HEK293T (cell line): ENCODE data around the gene ABI3BP.

Source experiments
- CTCF ChIA-PET: fragments of 350-600 bp; formaldehyde crosslinking; extraction: SDS; loops from one replicate; lab custom pipeline; 2021; ENCODE audit warnings: antibody characterized with exemption, inconsistent platforms; lab: Yijun Ruan, JAX
- POLR2A ChIA-PET: fragments of 350-600 bp; formaldehyde crosslinking; extraction: SDS; loops from one replicate; lab custom pipeline; 2020; ENCODE audit warnings: antibody characterized with exemption, inconsistent platforms; lab: Yijun Ruan, JAX
- DNase-seq: peaks from one replicate; pipeline ENCODE4 v3.0.0; 2012; ENCODE audit warnings: mixed read lengths; ENCODE audit errors: extremely low spot score
- ARNT ChIP-seq: fragments of 450-650 bp; IDR thresholded peaks from 2 replicates; pipeline ENCODE4 v1.6.1; 2017; ENCODE audit warnings: mild to moderate bottlenecking
- BHLHE40 ChIP-seq: fragments of 450-650 bp; IDR thresholded peaks from 2 replicates; pipeline ENCODE4 v1.6.1; 2016; ENCODE audit warnings: mild to moderate bottlenecking, moderate library complexity, borderline replicate concordance
- CTBP1 ChIP-seq: fragments of 450-650 bp; IDR thresholded peaks from 2 replicates; pipeline ENCODE4 v1.6.1; 2016; ENCODE audit warnings: borderline replicate concordance
- ELF4 ChIP-seq: fragments of 450-650 bp; IDR thresholded peaks from 2 replicates; pipeline ENCODE4 v1.6.1; 2017; ENCODE audit warnings: antibody characterized with exemption
- FOXA1 ChIP-seq: fragments of 450-650 bp; IDR thresholded peaks from 2 replicates; pipeline ENCODE4 v1.6.1; 2016; ENCODE audit warnings: mild to moderate bottlenecking
- FOXK2 ChIP-seq: fragments of 450-650 bp; IDR thresholded peaks from 2 replicates; pipeline ENCODE4 v1.6.1; 2016; ENCODE audit warnings: mild to moderate bottlenecking
- FOXM1 ChIP-seq: fragments of 450-650 bp; IDR thresholded peaks from 2 replicates; pipeline ENCODE4 v1.6.1; 2017; ENCODE audit warnings: mild to moderate bottlenecking, borderline replicate concordance
- HDGF ChIP-seq: fragments of 450-650 bp; IDR thresholded peaks from 2 replicates; pipeline ENCODE4 v1.6.1; 2017; ENCODE audit warnings: antibody characterized with exemption, borderline replicate concordance
- L3MBTL2 ChIP-seq: fragments of 450-650 bp; conservative IDR thresholded peaks from 2 replicates; pipeline ENCODE4 v1.6.1; 2016; ENCODE audit warnings: mild to moderate bottlenecking
- LEF1 ChIP-seq: fragments of 450-650 bp; IDR thresholded peaks from 2 replicates; pipeline ENCODE4 v1.6.1; 2017; ENCODE audit warnings: mild to moderate bottlenecking, borderline replicate concordance
- NFRKB ChIP-seq: fragments of 450-650 bp; IDR thresholded peaks from 2 replicates; pipeline ENCODE4 v1.6.1; 2016; ENCODE audit warnings: mild to moderate bottlenecking, moderate library complexity
- SP1 ChIP-seq: fragments of 450-650 bp; IDR thresholded peaks from 2 replicates; pipeline ENCODE4 v1.6.1; 2017
- SUZ12 ChIP-seq: fragments of 450-650 bp; IDR thresholded peaks from 2 replicates; pipeline ENCODE4 v1.6.1; 2016; ENCODE audit warnings: mild to moderate bottlenecking
- TARDBP ChIP-seq: fragments of 450-650 bp; IDR thresholded peaks from 2 replicates; pipeline ENCODE4 v1.6.1; 2016
- ZNF384 ChIP-seq: fragments of 450-650 bp; IDR thresholded peaks from 2 replicates; pipeline ENCODE4 v1.6.1; 2016
- TF ChIP-seq, protein P1 (sequence below): fragments of 450-650 bp; IDR thresholded peaks from 2 replicates; pipeline ENCODE4 v1.6.1; 2016

Gene ABI3BP

DNA sequence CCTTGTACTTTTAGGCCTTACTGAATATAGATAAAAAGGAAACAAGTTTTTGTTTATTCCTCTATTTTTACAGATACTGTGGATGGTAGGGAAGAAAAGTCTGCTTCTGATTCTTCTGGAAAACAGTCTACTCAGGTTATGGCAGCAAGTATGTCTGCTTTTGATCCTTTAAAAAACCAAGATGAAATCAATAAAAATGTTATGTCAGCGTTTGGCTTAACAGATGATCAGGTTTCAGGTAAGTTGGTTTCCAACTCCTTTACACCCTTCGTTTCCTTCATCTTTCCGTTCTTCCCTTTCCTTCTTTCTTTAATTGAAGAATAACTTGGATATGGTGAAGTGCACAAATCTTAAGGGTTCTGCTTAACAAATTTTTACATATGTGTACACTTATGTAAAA is 260.8 kb downstream of the ABI3BP start:
- DNase-seq: no peak
- POLR2A ChIA-PET: no interaction called here
- CTCF ChIA-PET: interaction anchor here (1.2 kb wide), 1 partner anchor 270 kb away, joined by 3 read pairs; no protein-coding TSS in a partner anchor
- TF ChIP-seq SUZ12 (no peak), TARDBP (no peak), HDGF (no peak), CTBP1 (no peak), ARNT (no peak), ZNF384 (no peak), NFRKB (no peak), SP1 (no peak)
- TF ChIP-seq, protein P1, sequence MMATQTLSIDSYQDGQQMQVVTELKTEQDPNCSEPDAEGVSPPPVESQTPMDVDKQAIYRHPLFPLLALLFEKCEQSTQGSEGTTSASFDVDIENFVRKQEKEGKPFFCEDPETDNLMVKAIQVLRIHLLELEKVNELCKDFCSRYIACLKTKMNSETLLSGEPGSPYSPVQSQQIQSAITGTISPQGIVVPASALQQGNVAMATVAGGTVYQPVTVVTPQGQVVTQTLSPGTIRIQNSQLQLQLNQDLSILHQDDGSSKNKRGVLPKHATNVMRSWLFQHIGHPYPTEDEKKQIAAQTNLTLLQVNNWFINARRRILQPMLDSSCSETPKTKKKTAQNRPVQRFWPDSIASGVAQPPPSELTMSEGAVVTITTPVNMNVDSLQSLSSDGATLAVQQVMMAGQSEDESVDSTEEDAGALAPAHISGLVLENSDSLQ: no peak

DNA sequence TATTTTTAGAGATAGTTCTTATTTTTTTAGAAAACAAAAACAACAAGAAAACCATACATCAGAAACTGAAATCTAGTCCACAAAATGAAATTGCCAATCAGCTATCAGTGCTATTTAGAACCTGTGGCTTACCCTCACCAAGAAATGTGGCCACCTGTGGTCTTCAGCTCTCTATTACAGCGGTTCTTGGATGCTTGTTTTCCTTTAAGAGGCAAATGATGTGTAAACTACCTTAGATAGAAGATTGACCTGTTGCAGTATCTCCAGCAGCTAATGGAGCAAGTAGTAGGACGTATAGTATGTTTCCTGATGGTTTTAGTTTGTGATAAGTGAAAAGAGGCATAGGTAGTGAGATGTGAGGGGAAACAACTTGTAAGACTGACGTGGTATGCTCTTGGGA is 262.7 kb downstream of the ABI3BP start:
- ChIA-PET POLR2A (no interaction called here), CTCF (no interaction called here)
- no peak for TF ChIP-seq TARDBP
- TF ChIP-seq SUZ12: no peak
- TF ChIP-seq NFRKB: no peak
- no peak for TF ChIP-seq FOXK2
- no peak for TF ChIP-seq L3MBTL2
- no peak for DNase-seq

DNA sequence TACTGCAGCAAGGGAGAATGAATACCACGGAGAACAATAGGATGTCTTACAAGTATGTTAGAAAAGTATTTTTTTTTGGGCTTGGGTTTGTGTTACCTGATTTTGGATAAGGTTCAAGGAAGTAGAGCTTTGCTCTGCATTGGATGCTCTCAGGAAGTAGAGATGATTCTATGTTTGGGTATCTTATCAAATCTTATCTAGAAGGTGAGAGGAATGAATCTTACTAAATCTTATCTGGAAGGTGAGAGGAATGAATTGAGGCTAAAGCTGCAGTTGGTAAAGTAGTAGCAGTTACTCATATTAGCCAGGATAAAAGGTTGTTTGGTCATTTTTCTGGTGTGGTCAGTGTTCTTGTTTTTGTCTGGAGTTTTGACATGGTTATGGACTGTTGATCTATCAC is 266.5 kb downstream of the ABI3BP start:
- ChIA-PET POLR2A (no interaction called here), CTCF (no interaction called here)
- DNase-seq: no peak
- TF ChIP-seq SUZ12: no peak
- TF ChIP-seq, protein P1: no peak
- TF ChIP-seq L3MBTL2: no peak
- TF ChIP-seq FOXK2: no peak
- no peak for TF ChIP-seq ELF4
- no peak for TF ChIP-seq TARDBP
- no peak for TF ChIP-seq FOXM1
- TF ChIP-seq HDGF: no peak
- TF ChIP-seq NFRKB: no peak
- TF ChIP-seq SP1: no peak
- no peak for TF ChIP-seq LEF1

DNA sequence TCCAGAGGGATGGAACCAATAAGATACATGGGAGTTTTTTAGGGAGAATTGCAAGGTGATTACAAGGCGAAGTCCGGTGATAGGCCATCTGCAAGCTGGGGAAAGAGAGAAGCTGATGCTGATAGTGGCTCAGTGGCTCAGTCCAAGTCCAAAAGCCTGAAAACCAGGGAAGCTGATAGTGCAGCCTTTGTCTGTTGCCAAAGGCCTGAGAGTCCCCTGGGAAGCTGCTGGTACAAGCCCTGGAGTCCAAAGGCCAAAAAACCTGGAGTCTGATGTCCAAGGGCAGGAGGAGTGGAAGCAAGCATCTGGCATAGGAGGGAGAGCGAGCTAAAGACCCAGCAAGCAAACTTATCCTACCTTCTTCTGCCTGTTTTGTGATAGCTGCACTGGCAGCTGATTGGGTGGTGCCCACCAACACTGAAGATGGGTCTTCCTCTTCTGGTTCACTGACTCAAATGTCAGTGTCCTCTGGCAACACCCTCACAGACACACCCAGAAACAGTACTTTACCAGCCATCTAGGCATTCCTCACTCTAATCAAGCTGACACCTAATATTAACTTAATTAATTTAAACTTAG is 267.2 kb downstream of the ABI3BP start:
- CTCF ChIA-PET: no interaction called here

DNA sequence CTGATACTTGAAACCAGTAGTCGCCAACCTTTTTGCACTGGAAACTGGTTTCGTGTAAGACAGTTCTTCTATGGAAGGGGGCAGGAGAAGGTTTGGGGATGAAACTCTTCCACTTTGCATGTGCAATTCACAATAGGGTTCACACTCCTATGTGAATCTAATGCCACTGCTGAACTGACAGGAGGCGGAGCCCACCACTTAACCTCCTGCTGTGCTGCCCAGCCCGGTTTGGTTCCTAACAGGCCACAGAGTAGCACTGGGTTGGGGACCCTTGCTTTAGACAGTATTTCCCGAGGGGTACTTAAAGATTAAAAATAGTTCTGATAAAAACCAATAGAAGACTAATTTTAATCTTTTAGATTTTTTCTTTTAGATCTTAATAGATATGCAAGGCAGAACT is 272.8 kb downstream of the ABI3BP start:
- no peak for TF ChIP-seq SUZ12
- no peak for TF ChIP-seq HDGF
- POLR2A ChIA-PET: interaction anchor here (1.1 kb wide), 1 partner anchor 11 kb away, joined by 3 read pairs; the partner anchor contains the start of gene TFG
- no peak for DNase-seq
- CTCF ChIA-PET: no interaction called here

More for the DNA sequence above, 267.2 kb downstream of the ABI3BP start:
- TF ChIP-seq NFRKB (no peak), BHLHE40 (no peak), FOXM1 (no peak), ARNT (no peak), FOXK2 (no peak), SP1 (no peak), HDGF (no peak), CTBP1 (no peak), SUZ12 (no peak), L3MBTL2 (no peak), ELF4 (no peak), FOXA1 (no peak), TARDBP (no peak), ZNF384 (no peak), LEF1 (no peak)
- TF ChIP-seq, protein P1: no peak
- POLR2A ChIA-PET: no interaction called here
- no peak for DNase-seq

DNA sequence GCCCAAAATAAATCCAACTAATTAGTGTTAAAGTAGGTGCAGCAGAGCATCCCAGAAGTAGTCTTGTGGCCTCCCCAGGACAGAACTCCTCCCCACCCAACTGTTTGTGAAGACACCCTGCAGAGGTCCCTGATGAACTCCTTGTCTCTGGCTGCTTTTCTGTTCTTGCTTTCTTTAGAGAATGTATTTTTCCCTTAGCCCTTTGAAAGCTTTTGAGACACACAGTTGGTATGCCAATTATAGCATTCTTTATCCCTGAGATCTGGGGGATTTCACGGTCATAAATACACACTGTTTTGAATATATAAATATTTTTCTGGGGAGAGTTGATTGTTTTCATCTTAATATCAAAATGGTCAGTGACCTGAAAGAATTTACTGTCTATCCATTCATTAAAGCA is 274.1 kb downstream of the ABI3BP start:
- ChIA-PET POLR2A (no interaction called here), CTCF (no interaction called here)
- DNase-seq: no peak
- TF ChIP-seq ZNF384 (no peak), BHLHE40 (no peak), CTBP1 (no peak), FOXM1 (no peak), NFRKB (no peak), SUZ12 (no peak), FOXK2 (no peak), HDGF (no peak), ARNT (no peak), L3MBTL2 (no peak), TARDBP (no peak), SP1 (no peak), LEF1 (no peak), FOXA1 (no peak), ELF4 (no peak)
- TF ChIP-seq, protein P1: no peak
